Breast epithelium (tissue), 3 donors: Measurements from ENCODE around the gene EIF3F.

ENCODE experiments used
- POLR2A ChIP-seq: fragments of 450-650 bp; IDR thresholded peaks from one replicate; pipeline ENCODE4 v1.6.1; 2016; ENCODE audit warnings: antibody characterized with exemption, mild to moderate bottlenecking, moderate library complexity
- POLR2AphosphoS5 ChIP-seq, 3 donors: sonication (generic); formaldehyde crosslinking; IDR thresholded peaks; one replicate each; pipeline ENCODE4 v1.6.1; 2017; ENCODE audit warnings: antibody characterized with exemption in 3 of 3
- TF ChIP-seq, protein P1 (sequence below), 3 donors: fragments of 450-650 bp; IDR thresholded peaks; one replicate each; pipeline ENCODE4 v1.5.1; 2016 to 2017; ENCODE audit warnings: antibody characterized with exemption in 3 of 3, mild to moderate bottlenecking in 3 of 3, moderate library complexity in 3 of 3

- no peak for TF ChIP-seq POLR2A
- TF ChIP-seq, protein P1, sequence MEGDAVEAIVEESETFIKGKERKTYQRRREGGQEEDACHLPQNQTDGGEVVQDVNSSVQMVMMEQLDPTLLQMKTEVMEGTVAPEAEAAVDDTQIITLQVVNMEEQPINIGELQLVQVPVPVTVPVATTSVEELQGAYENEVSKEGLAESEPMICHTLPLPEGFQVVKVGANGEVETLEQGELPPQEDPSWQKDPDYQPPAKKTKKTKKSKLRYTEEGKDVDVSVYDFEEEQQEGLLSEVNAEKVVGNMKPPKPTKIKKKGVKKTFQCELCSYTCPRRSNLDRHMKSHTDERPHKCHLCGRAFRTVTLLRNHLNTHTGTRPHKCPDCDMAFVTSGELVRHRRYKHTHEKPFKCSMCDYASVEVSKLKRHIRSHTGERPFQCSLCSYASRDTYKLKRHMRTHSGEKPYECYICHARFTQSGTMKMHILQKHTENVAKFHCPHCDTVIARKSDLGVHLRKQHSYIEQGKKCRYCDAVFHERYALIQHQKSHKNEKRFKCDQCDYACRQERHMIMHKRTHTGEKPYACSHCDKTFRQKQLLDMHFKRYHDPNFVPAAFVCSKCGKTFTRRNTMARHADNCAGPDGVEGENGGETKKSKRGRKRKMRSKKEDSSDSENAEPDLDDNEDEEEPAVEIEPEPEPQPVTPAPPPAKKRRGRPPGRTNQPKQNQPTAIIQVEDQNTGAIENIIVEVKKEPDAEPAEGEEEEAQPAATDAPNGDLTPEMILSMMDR (IDR thresholded peaks at IDR 0.05): no peak
- TF ChIP-seq POLR2AphosphoS5 (IDR thresholded peaks at IDR 0.05): no peak
Observed at GRCh38 chr11:8021920-8022319, 34.8 kb downstream of the EIF3F start.
